ENCODE results near the gene BOD1.
A peak's percentile ranks its signal among the peaks of the same experiment; 100 is the strongest.

The BOD1 gene

DNA sequence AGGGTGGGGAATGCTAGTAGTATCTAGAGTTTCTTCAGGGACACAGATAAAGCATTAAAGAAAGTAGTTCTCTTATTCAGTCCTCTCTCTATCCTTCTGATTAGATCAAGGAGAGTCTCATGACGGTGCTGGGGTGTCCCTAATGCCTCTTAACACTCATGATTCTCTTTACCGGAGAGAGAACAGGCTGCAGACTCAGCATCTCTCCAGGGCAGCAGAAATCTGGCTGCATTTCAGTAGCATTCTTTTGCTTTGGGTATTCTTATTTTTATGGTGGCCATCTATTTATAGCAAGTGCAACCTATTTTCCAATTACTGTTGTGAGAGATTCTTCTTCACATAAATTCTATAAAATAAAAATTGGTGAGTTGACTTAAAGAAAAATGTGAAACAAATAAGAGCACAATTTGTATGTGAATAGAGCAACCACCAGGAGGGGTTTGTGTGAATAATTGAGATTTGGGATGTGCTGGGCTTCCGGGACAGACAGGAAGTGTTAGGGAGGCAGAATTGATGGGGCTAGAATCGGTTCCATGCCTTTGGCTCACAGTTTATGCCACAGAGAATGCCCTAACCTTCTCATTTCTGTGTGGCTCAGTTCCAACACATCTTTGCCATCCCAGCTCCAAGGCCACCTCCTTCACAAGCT, 23.8 kb upstream of the BOD1 start:
- DNase-seq: no peak

DNA sequence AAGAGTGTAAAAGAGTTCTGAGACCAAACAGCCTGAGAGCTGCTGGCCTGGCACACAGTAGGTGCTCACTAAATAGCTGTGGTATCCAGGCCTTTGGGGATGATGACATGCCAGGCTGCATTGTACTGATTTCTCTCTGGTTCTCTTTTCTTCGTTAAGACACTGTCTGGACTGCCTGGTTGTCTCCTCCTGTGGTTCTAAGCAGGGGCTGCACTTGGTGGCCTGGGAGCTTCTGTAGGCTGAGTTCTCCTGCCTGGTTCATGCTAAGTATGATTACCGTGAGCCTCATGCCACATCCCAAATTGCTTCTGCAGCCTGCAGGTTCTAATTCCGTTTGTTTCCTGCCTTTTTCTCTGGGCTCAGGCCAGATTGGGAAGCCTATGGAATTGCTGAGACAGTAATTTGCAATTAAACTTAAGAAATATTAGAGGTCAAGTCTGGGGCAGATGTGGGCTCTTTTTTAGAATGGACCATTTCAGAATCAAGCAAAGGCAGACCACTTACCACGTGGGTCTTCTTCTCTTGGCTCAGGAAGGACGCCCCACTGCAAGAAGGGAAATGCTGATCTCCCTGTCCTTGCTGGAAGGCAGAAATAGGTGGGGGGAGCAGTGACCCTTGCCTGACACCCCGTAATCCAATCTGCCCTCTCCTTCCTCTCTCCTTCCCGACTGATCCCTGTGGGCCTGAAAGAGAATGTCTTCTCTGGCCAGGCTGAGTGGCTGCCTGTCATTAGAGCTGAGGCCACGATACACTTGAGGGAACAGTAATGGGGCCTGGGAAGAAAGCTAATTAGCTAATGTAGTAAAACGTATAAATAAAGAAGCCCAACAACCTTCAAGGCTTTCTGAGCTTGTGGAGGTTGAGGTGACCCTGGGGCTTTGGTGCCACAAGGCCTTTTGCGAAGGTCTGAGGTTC, 21.9 kb upstream of the BOD1 start:
- DNase-seq: no peak

DNA sequence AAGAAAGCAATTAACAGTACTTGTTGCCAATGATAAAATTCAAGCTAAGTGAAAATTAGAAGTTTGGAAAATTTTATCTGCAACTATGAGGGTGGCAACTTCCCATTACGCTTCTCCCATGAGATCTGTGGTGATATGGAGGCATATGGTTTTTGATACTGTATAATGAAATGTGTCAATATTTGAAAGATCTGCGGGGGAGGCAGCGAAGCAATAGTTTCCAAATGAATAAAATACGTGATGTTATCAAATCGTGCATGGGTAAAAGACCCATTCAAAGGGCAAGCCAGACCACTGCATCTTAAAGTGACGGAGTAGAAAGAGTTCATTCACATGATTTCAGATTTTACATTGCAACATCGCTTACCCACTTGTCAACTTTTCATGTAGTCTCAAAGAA, 20.9 kb upstream of the BOD1 start:
- DNase-seq: no peak

DNA sequence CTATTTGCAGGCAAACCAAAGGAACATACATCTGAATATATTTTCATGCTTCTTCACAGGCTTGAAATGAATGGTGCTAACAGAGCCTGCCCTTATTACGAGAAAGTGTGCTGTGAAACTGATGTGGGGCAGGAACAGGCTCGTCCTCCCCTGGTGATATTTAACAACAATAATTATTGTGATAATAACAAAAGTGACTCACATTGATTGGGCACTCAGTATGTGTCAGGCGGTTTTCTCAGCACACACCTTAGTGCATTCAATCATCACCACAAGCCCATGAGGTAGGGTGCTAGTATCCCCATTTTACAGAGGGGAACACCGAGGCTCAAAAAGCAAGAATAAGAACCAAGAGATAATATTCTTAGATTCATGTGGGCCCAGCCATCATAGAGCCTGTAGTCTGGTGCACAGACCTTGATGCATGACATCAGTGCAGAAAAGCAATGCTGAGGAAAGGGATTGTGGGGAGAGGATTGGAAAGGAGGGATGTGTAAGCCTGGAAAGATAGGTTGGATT, 18.1 kb upstream of the BOD1 start:
- DNase-seq: no peak

DNA sequence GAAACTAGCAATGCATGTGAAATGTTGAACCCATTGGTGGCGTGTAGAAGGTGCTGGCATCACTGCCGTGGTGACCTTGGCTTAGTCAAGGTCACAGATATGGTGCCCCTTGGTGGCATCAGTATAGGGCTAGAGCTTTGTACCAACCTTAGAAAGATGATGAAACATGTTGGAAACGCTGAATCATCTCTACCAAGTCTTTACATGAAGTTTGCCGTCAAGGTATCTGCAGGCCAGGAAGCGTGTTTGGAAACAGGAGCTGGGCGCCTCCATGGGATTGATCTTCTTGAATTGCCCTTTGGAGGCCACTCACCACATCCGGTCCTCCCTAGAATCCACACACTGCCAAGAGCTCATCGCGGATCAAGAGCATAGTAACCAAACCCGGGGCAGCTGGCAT, 16.9 kb upstream of the BOD1 start:
- DNase-seq: no peak

DNA sequence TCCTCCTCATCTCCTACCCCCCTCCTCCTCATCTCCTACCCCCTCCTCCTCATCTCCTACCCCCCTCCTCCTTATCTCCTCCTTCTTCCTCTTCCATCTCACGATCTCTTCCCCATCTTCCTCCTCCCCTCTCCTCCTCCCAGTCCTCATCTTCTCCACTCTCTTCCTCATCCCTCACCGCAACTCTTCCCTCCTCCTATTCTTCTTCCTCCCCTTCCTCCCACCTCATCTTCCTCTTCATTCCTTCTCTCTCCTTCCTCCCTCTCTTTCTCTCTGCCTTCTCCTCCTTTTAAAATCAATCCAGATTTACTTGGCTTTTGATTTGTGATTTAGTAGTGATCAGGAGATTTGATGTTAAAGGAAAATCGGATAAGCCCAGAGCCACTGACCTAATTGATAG, 15.0 kb upstream of the BOD1 start:
- DNase-seq: no peak

DNA sequence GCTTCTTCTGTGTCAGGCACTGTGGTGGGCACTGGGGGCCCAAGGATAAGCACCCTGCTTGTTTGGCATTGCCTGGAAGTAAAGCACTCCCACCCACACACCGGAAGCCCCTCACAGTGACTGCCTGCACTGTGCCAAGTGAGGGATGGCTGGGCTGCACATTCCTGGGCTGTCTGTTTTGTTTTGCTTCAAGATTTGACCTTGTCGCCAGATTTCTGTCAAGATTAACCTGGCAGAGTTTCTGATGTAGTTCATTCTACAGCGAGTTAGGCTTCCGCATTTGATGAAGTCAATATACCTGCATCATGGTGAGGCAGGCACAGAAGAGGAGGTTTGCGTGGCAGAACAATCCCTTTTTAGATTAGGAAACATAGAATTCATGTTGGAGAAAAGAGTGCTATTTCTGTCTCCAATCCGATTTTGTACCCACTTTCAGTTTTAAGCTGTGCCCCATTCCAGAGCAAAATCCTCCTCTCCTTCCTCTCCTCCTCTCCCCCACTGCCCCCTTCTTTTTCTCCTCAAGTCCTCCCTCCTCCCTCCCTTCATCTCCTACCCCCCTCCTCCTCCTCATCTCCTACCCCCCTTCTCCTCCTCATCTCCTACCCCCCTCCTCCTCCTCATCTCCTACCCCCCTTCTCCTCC, 14.4 kb upstream of the BOD1 start:
- DNase-seq: no peak

DNA sequence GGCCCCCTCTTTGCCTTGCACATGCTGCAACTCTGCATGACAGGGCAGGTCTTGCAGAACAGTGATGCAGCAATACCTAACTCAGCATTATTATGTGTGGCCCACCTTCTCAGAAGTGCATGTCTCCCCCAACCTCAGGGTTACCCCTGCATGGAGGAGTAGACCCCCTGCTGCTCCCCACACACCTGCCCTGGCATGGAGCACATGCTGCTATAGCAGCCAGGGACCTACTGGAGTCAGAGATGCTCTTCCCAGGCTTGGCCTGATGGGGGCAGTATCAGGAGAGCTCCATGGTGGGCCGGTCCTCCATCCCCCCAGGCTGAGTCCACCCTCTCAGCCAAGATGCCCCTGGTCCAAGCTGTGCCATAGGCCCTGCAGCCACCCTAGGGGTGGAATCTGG, 13.2 kb upstream of the BOD1 start:
- DNase-seq: no peak

DNA sequence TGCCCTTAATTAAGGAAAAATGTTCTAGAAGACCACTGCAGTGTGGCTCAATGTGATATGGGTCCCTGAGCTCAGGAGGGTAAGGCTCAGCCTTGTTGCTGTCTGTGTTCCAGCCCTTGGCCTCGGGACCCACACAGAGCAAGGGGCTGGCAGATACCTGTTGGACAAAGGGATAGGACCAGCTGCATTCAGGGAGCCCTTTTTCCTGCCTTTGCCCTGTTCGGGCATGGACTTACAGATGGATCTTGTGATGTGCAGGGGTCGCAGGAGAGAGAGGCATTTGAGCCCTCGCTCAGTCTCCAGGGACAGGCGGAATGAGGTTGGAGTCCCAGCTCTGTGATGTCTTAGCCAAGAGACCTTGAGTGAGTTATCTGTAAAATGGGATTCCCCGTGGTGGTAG, 12.1 kb upstream of the BOD1 start:
- no peak for DNase-seq

DNA sequence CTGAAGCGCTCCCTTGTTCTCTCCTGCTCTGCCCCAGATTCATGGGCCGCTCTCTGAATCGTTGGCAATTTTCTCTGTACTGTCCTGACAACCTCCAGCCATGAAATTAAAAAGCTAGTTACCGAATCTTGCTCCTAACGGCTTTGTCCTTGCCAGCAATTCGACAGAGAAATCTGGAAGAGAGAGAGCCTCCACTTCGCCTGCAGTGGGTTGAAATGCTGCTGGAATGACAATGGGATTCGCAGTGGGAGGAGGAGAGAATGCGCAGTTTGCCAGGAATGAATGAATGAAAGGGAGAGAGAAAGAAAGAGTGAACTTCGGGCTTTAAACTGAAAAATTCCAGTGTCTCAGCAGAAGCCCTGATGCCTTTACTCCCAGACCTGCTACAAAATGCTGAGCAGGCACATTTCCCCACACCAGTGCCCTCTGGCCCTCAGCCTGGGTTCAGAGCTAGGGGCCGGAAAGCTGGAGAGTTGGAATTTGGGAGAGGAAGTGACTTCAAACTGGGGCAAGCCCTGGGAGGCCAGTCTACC, 11.5 kb upstream of the BOD1 start:
- DNase-seq: no peak

DNA sequence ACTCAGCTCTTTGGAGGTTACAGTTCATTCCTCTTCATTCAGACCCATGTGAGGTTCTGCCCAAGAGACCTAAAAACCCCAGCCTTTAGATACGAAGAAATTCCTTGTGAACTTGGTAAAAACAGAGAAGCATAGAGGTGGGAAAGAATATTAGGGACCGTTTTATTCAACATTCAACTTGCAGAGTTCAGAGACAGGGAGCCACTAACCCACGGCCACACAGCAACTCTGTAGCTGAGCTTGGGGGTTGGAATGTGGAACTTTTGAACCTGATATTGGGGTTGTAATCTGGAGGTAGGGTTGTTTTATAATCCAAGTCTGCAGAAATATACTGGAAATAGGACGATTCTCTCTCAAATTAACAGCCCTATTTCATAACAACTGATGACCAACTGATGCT, 10.8 kb upstream of the BOD1 start:
- no peak for DNase-seq

DNA sequence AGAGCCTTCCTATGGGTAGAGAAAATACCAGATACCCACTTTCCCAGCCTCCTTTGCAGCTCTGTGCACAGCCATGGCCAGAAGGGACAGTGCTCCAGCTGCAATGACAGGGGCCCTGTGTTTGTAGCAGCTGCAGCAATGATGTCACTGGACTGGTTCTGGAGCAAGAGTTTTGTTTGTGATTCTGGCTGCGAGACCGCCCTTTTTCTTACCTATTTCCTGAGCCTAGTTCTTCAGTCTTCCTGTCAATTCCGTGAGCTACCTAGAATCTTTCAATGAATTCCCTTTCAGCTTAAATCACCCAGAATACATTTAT, 10.0 kb upstream of the BOD1 start:
- DNase-seq: no peak

DNA sequence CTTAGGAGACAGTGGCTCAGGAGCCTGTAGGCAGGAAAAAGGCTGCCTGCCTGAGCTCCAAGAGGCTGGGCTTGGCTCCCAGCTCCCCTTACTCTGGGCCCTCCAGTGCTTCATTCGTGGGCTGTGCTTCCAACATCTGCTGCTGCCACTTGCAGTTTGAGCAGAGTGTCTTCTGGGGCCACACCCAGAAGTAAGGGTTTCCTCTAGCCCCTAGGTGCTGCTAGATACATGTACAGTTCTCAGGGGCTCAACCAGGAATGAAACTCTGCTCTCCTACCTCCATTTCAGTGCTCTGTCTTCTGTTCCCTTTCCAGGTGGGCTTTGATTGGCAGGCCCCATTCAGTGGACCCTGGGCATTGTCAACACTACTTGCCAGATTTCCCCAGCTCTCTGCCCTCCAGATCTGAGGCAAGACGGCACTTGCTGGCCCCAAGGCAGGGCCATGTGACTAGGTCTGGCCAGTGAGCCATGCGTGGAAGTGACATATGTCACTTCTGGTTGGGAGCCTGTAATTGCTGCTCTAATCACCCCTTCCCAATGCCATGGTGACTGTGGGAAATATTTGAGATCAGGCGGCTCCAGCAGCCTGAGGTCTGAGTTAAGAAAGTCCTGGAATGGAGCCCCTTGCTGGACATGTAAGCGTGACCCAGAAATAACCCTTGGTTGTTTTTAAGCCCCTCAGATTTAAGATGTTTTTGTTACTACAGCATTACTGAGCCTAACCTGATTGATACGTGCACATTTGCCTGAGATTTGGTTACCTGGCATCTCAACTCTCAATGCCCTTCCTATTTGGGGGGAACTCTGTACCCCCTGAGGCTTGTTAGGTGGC, 9.4 kb upstream of the BOD1 start:
- DNase-seq: no peak

DNA sequence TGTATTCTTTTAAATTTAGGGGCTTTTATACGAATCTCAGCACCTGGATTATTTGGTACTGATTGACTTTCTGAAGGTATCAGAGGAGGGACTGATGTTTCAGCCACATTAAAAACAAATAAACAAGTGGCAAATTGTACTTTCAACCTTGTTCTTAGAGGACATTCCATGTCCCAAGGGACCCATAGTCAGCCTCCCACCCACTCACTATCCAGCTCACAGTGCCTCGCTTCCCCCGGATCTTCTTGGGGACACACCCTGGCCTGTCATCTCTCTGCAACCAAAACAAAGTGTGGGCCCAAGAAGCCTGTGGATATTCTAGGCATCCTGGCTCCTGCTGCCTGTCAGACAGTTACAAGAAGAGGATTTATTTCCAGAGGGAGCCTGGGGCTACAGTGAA, 8.8 kb upstream of the BOD1 start:
- DNase-seq: no peak

DNA sequence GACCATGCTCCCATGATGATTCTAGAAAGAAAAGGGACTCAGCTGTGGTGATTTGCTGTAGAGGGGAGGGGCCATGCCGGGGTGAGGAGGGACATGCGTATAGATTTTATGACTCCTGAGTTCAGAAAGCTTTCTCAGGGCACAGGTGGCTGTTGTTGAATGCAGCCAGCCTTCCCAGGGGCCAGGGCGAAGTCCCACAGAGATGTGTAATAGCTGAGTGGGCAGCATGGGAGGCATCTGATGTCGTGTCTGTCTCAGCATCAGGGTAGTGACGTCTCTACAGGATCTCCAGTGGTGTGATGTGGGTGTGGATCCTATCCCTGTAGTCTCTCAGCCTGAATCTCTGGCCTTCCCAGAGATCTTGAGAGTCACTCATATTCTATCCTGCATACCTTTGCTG, 7.8 kb upstream of the BOD1 start:
- DNase-seq: no peak

DNA sequence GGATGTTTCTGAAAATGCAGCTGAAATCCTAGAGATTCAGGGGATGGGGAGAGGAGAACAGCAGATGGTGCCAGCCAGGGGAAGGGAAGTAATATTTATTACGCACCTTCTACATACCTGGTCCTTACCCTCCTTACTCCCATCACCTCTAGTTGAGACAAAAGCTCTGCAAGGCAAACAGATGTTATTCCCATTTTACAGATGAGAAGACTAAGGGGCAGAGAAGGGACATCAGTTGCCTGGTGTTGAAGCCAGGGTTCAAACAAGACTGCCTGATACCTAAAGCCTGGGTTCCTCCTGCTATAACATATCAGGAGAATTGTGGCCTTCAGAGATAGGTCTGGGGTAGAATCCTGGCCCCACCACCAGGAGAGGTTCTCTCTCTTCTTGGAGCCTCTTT, 7.3 kb upstream of the BOD1 start:
- no peak for DNase-seq

DNA sequence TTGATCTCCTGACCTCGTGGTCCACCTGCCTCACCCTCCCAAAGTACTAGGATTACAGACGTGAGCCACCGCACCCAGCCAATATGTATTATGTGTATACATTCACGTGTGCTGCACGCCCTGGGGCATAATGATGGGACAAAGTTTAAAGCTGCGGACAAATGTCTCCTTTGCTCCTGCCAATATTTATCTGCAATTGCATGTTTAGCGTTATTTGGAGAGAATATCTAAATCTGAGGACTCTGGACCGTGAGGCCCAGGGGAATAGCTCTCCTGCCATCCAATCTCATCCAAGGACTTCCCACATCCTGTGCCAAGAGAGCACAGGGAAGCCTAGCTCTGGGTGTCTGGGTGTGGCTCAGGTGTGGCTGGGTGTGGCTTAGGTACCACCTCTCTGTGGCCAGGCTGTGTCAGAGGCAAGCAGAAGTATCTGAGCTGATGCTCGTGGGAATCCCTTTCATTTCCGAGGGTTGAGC, 6.9 kb upstream of the BOD1 start:
- no peak for DNase-seq

DNA sequence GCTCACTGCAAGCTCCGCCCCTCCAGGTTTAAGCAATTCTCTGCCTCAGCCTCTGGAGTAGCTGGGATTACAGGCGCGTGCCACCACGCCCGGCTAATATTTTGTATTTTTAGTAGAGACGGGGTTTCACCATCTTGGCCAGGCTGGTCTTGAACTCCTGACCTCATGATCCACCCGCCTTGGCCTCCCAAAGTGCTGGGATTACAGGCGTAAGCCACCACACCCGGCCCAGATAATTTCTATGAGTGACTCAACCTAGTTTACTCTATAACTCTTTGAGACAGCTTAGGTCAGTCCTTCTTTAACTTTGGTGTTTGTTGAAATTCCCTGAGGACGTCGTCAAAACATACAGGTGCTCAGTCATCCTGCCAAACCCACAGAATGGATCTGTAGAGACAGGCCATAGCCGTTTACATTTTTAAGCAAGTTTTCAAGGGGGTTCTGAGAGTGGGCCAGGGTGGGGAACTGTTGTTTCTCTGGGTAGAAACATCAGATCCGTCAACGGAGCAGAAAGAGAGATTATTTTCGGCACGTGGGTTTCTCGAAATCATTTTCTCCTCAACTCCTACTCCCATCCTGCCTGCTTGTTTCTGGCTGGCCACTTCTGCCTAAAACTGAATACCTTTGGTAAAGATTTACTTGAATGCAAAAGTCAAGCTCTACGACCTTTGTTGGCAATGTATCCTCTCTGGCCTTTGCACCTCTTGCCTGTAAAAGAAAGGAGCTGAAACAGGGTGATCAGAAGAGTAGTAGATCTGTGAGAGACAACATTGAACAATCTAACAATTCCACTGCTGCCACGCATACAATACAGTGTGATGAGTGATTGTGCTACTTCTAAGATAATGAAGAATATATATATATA, 6.0 kb upstream of the BOD1 start:
- DNase-seq: no peak

DNA sequence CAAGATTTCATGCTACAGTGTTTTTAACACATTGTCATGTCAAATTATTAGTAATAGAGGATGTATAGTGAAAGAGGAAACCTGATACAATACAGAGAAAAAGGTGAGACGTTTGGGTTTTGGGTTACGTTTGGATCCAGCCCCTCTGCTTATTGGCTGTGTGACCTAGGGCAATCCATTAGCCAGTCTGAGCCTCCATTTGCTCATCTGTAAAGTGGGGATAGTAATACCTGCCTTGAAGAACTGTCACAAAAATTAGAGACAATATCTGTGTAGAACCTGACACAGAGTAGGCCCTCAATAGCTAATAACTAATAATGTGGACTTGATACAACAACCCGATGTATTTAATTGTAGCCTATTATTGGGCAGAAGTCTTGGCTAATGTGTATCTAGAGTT, 4.3 kb upstream of the BOD1 start:
- no peak for DNase-seq

DNA sequence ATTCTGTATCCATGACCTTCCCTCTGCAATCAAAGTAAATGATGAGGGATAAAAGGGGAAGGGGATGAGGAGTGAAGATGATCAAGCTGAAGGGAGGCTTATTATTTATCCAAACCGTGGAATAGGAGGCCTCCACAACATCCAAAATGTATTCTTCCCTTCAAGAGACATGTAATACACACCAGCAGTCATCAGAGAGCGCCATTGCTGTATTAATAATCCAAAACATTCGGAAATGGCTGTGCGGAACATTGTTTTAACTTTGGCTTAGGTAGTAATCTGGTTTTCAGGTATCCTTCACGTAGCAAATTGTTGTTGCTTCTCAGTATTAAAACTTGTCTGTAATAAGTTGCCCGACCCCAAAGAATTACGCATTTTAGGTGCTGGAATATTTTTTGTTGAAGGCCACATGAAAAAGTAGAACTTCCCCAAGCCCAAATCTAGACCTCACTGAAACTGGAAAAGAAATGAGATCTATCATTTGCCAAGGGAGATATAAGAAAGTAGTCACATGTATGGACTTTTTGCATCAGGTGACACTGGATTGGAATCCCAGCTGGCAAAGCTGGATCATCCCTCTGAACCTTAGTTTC, 2.6 kb upstream of the BOD1 start:
- DNase-seq: peak; percentile 15

DNA sequence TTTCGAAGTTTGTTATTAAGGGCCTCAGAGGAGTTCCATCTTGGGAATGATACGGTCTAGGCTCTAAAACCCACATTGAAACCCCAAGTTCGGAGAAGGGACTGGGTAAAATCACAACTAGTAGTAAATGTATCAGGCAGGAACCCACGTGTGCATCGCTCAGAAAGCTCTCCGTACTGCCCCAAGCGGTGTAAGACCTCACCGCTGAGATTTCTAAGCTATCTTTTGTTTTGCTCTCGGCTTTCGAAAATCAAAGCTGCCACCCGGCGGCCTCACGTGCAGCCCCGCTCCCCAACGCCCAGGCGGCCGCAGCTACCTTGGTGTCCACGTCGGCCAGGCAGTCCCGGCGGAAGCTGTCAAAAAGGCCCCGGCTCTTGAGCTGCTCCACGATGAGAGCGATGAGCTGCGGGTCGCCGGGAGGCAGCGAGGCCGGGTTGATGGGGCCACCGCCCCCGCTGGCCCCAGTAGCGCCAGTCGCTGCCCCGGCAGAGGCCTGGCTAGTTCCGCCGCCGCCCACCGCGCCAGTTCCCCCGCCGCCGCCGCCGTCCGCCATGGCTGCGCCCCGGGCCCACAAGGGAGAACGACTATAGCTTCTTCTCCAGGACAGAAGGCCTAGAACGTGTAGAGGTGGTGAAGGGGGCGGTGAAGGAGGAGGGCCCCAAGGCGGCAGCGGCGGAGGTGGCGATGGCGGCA, 420 bp downstream of the BOD1 start:
- peak; percentile 60 for DNase-seq
